Measurements from ENCODE around the gene BACH2. TPM values are rescaled to one million over a fixed set of nuclear protein-coding genes. Genes with fewer than 3 reads are reported as not detected.

Gene BACH2
- total and polyA plus RNA-seq, 4 donors, result 0.78 to 17.4 (median 3.2) TPM

DNA sequence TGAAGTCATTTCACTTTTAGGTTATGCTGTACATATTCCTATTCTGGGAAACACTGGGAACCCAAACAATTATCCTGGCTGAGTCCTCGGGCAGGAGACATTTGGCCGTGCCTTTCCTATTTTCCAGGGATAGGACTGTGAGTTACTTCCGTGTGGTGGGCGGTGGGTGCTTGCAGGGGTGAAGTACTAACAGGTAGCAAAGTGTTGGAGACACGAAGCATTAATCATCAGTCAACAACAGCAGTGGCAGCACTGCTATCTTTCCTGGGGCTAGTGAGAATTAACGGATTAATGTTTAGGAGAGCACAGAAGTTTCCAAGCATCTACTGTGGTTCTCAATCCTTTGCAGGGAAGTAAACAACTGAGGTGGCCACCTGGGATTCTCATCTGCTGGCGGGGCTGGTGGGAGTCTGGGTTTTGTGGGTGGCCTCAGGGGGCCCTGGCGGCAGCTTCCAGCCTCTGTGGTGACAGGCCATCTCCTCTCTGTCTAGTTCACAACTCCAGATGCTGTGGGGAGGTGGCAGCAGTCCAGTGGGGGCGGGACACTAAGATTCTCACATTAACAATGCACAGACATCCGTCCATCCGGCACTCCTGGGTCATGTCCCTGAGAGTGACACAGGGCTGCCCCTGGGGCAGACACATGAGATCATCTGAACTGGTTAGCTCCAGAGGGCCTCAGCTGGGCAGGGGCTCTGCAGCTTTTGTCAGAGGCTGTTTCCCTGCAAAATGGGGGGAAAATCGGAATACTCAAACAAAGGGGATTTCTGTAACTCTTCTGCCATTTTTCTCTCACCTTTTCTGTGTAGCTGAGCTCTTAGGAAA is 311.5 kb downstream of the BACH2 start:
- ATAC-seq (ENCODE audit: insufficient read depth, low FRiP score), result no peak

GRCh38 chr6:89980353-89980752 is 316.3 kb downstream of the BACH2 start:
- H3K9ac ChIP-seq (ENCODE audit: insufficient read depth in 1 of 2, low read length in 2 of 2), result no peak overlapping the region
- ATAC-seq (ENCODE audit: insufficient read depth, low FRiP score) (peak; percentile 10), DNase-seq (no peak)
- H3K4me1 ChIP-seq (ENCODE audit: control insufficient read depth in 5 of 5, insufficient read depth in 5 of 5, low read length in 5 of 5), result peaks cover 1 to 40% (median 6%) of the 10 kb centered on the region in 5 donors
- no peaks in the 10 kb centered on the region for H3K27me3 ChIP-seq (ENCODE audit: control insufficient read depth in 3 of 3, insufficient read depth in 3 of 3, low read length in 2 of 3)
- no peak for TF ChIP-seq CTCF (IDR thresholded peaks at IDR 0.05; ENCODE audit: control extremely low read depth, extremely low read depth)
- H3K36me3 ChIP-seq (ENCODE audit: control insufficient read depth in 4 of 4, insufficient read depth in 4 of 4, low read length in 4 of 4), result no peaks in the 10 kb centered on the region
- H3K4me3 ChIP-seq, result no peak overlapping the region
- H3K27ac ChIP-seq (ENCODE audit: low read depth in 1 of 2, low read length in 1 of 2), result no peak overlapping the region
- no peaks in the 10 kb centered on the region for H3K9me3 ChIP-seq (ENCODE audit: control insufficient read depth in 4 of 4, insufficient read depth in 3 of 4, low read length in 3 of 4)

More for the DNA sequence above, 311.5 kb downstream of the BACH2 start:
- Histone ChIP-seq H3K27ac (ENCODE audit: low read depth in 1 of 2, low read length in 1 of 2) (peak overlapping the region in 1 of 2 donors; percentile 50), H3K4me1 (ENCODE audit: control insufficient read depth in 5 of 5, insufficient read depth in 5 of 5, low read length in 5 of 5) (peaks cover 0 to 43% (median 16%) of the 10 kb centered on the region in 5 donors), H3K27me3 (ENCODE audit: control insufficient read depth in 3 of 3, insufficient read depth in 3 of 3, low read length in 2 of 3) (no peaks in the 10 kb centered on the region), H3K4me3 (no peak overlapping the region), H3K9me3 (ENCODE audit: control insufficient read depth in 4 of 4, insufficient read depth in 3 of 4, low read length in 3 of 4) (no peaks in the 10 kb centered on the region), H3K36me3 (ENCODE audit: control insufficient read depth in 4 of 4, insufficient read depth in 4 of 4, low read length in 4 of 4) (no peaks in the 10 kb centered on the region), H3K9ac (ENCODE audit: insufficient read depth in 1 of 2, low read length in 2 of 2) (no peak overlapping the region)
- DNase-seq, result peak; percentile 89 to 93 (median 90)
- 68 to 70% methylated on average over 12 of the region's 12 CpGs for WGBS, 2 donors
- no peak for TF ChIP-seq CTCF (IDR thresholded peaks at IDR 0.05; ENCODE audit: control extremely low read depth, extremely low read depth)

DNA sequence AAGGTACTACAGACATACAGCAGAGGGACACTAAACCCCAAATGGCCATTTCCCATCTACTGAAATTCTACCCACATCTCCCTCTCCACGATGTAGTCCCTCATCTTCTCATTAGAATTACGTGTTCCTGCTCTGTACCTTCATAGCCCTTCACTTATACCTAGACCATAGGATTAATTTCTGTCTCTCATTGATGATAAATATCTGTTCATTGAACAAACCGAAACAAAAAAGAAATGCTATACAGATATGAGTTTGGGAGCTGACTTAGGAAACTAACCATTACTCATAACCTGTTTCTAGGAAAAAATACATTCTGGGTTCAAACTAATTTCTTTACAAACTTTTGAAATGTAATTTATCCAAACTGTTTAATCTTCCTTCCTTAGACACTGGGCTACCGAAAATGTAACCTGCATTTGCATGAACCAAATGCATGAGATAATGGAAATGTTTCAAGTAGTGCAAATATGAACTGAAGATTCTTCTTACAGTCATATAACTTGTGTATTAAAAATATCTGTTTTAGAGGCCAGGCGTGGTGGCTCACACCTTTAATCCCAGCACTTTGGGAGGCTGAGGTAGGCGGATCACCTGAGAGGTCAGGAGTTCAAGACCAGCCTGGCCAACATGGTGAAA is 317.0 kb downstream of the BACH2 start:
- H3K9me3 ChIP-seq (ENCODE audit: control insufficient read depth in 4 of 4, insufficient read depth in 3 of 4, low read length in 3 of 4), result no peaks in the 10 kb centered on the region
- WGBS, 2 donors, result 92 to 97% methylated on average over 6 of the region's 6 CpGs
- ATAC-seq (ENCODE audit: insufficient read depth, low FRiP score), result no peak
- H3K27ac ChIP-seq (ENCODE audit: low read depth in 1 of 2, low read length in 1 of 2), result no peak overlapping the region
- H3K27me3 ChIP-seq (ENCODE audit: control insufficient read depth in 3 of 3, insufficient read depth in 3 of 3, low read length in 2 of 3), result no peaks in the 10 kb centered on the region
- no peak for TF ChIP-seq CTCF (IDR thresholded peaks at IDR 0.05; ENCODE audit: control extremely low read depth, extremely low read depth)
- H3K36me3 ChIP-seq (ENCODE audit: control insufficient read depth in 4 of 4, insufficient read depth in 4 of 4, low read length in 4 of 4), result no peaks in the 10 kb centered on the region
- no peak for DNase-seq
- H3K9ac ChIP-seq (ENCODE audit: insufficient read depth in 1 of 2, low read length in 2 of 2), result no peak overlapping the region
- no peak overlapping the region for H3K4me3 ChIP-seq
- H3K4me1 ChIP-seq (ENCODE audit: control insufficient read depth in 5 of 5, insufficient read depth in 5 of 5, low read length in 5 of 5), result peaks cover 0 to 38% (median 6%) of the 10 kb centered on the region in 5 donors
